Measurements from ENCODE around the gene NEK10. TPM values are rescaled to one million over a fixed set of nuclear protein-coding genes. Genes with fewer than 3 reads are reported as not detected.

The NEK10 gene
- total and polyA plus RNA-seq, 9 of the 15 experiments (the other 6 are each of a cell fraction or from before 2014, with no cell fraction given): 0.07 TPM; not detected in 8

GRCh38 chr3:27312044-27312668 lies 57.0 kb downstream of the NEK10 start (continued):
- peak; percentile 31; the same call in 1 of the 2 replicates for TF ChIP-seq REST (IDR thresholded peaks at IDR 0.05; ENCODE audit: borderline replicate concordance)
- TF ChIP-seq REST (CRISPR knock-in tag; IDR thresholded peaks at IDR 0.05; ENCODE audit: low read depth): no peak
- TF ChIP-seq PCBP1 (IDR thresholded peaks at IDR 0.05; ENCODE audit: low read depth, low read length, poor library complexity, severe bottlenecking): no peak
- no peak for TF ChIP-seq PRPF4 (IDR thresholded peaks at IDR 0.05; ENCODE audit: insufficient read depth, low read depth, low read length, poor library complexity, severe bottlenecking)
- no peak for TF ChIP-seq PTRF (tag; IDR thresholded peaks at IDR 0.05)
- no peak for TF ChIP-seq NELFE (IDR thresholded peaks at IDR 0.05; ENCODE audit: insufficient read depth, insufficient read length)
- no peak for TF ChIP-seq ZNF766 (CRISPR knock-in tag; conservative IDR thresholded peaks at IDR 0.05)
- peak; percentile 19 to 63 (median 55); a peak in 5 of 6 replicates for TF ChIP-seq CTCF (IDR thresholded peaks at IDR 0.05 in 2 of 3, conservative IDR thresholded peaks at IDR 0.05 in 1 of 3; ENCODE audit: insufficient read depth in 2 of 3, low read depth in 1 of 3, low read length in 3 of 3)
